Natural killer cell (primary cell): ENCODE results near the gene GFRA4. TPM values are rescaled to one million over a fixed set of nuclear protein-coding genes. Genes with fewer than 3 reads are reported as not detected.

Source experiments
- ATAC-seq, 3 donors: fragments of 150-1000 bp in 2 of 3; fragments of 200-7000 bp in 1 of 3; cut with Tn5 transposase; 1 replicate in 1 of 3; 2 replicates in 2 of 3; pipeline ENCODE4 v1.10.0; 2021; ENCODE audit warnings: mild to moderate bottlenecking in 2 of 3, moderate library complexity in 2 of 3
- DNase-seq, 2 donors: peaks; one replicate each; pipeline versions ENCODE4 v3.0.0 to v3.0.0-alpha.2; 2013 to 2021; ENCODE audit warnings: mixed read lengths in 1 of 2
- H3K27ac ChIP-seq: one replicate; pipeline ENCODE4 v1.5.1; 2013; ENCODE audit warnings: mild to moderate bottlenecking, low read length
- H3K27me3 ChIP-seq: one replicate; pipeline ENCODE4 v1.6.1; 2013; ENCODE audit warnings: low read length; ENCODE audit not compliant: control insufficient read depth, insufficient read depth
- H3K36me3 ChIP-seq: one replicate; pipeline ENCODE4 v1.6.1; 2013; ENCODE audit warnings: low read length; ENCODE audit not compliant: control insufficient read depth, insufficient read depth
- H3K4me1 ChIP-seq: one replicate; pipeline ENCODE4 v1.6.1; 2013; ENCODE audit warnings: low read length; ENCODE audit not compliant: control insufficient read depth, insufficient read depth
- H3K4me3 ChIP-seq: one replicate; pipeline ENCODE4 v1.5.1; 2013; ENCODE audit warnings: low read length
- H3K9me3 ChIP-seq: one replicate; pipeline ENCODE4 v1.6.1; 2013; ENCODE audit warnings: low read length; ENCODE audit not compliant: control insufficient read depth, insufficient read depth
- H3K27ac Mint-ChIP-seq, 2 donors: one replicate each; pipeline ENCODE4 v1.8.0; 2022; ENCODE audit warnings: mild to moderate bottlenecking in 2 of 2, mixed read lengths in 2 of 2, moderate library complexity in 1 of 2
- H3K27me3 Mint-ChIP-seq, 2 donors: one replicate each; pipeline ENCODE4 v1.8.0; 2022; ENCODE audit warnings: low read depth in 2 of 2, mixed read lengths in 2 of 2
- H3K36me3 Mint-ChIP-seq: one replicate; pipeline ENCODE4 v1.8.0; 2022; ENCODE audit warnings: mixed read lengths
- H3K4me1 Mint-ChIP-seq, 2 donors: one replicate each; pipeline ENCODE4 v1.8.0; 2022; ENCODE audit warnings: mixed read lengths in 2 of 2
- H3K4me3 Mint-ChIP-seq: one replicate; pipeline ENCODE4 v1.8.0; 2022; ENCODE audit warnings: mild to moderate bottlenecking, moderate library complexity, mixed read lengths
- H3K9me3 Mint-ChIP-seq, 2 donors: one replicate each; pipeline ENCODE4 v1.8.0; 2022; ENCODE audit warnings: mixed read lengths in 2 of 2
- WGBS: methylation state at CpG from one replicate; pipeline ENCODE4 v1.1.7; 2013; ENCODE audit warnings: missing lambda C conversion rate; ENCODE audit not compliant: insufficient coverage; 5-methylcytosine and 5-hydroxymethylcytosine counted together
- intact Hi-C: fragments of 100-400 bp; cut with micrococcal nuclease; formaldehyde crosslinking; loops from one replicate; pipeline ENCODE4 v1.14.2; 2022
- total RNA-seq, 4 donors: library from RNA; stranded (reverse); fragments of 120-200 nt in 1 of 4; gene quantifications; one replicate each; pipeline versions ENCODE4 v1.2.3 to v1.2.4, GENCODE V29; 2013 to 2022
- TF ChIP-seq, protein P1 (sequence below): fragments of 200-600 bp; IDR thresholded peaks from one replicate; pipeline ENCODE4 v1.8.0; 2022; ENCODE audit warnings: antibody characterized with exemption

Gene GFRA4
- total RNA-seq, 3 donors from 2014 or later (not counting 1 experiment from before 2014, with no cell fraction given), result not detected

DNA sequence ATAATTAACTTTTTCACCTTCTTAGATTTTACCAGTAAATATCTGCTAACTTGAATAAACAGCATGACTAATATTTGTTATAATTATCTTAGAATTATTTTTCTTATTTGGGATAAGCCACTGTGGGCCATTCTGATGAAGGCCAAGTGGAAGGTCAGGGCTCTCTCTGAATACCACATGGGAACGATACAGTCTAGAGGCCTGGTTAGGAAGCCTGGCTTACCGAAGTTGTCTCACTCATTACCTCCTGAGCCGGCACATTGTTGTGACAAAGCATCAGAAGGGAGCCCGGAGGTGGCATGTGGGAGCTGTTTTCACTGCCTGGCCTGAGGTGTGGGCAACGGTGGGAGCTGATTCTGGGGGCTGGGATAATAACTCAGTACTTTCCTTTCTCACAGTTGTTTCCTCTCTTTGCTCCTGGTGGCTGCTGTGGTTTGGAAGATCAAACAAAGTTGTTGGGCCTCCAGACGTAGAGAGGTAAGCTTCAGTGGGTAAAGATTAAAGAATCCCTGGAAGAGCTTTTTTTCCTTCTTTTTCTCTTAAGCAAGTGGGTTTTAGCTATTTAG lies 29.2 kb downstream of the GFRA4 start:
- DNase-seq (no peak), ATAC-seq (no peak)
- TF ChIP-seq, protein P1, sequence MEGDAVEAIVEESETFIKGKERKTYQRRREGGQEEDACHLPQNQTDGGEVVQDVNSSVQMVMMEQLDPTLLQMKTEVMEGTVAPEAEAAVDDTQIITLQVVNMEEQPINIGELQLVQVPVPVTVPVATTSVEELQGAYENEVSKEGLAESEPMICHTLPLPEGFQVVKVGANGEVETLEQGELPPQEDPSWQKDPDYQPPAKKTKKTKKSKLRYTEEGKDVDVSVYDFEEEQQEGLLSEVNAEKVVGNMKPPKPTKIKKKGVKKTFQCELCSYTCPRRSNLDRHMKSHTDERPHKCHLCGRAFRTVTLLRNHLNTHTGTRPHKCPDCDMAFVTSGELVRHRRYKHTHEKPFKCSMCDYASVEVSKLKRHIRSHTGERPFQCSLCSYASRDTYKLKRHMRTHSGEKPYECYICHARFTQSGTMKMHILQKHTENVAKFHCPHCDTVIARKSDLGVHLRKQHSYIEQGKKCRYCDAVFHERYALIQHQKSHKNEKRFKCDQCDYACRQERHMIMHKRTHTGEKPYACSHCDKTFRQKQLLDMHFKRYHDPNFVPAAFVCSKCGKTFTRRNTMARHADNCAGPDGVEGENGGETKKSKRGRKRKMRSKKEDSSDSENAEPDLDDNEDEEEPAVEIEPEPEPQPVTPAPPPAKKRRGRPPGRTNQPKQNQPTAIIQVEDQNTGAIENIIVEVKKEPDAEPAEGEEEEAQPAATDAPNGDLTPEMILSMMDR, result no peak
- H3K27me3 Mint-ChIP-seq, result no peaks in the 10 kb centered on the region
- Histone ChIP-seq H3K9me3 (no peaks in the 10 kb centered on the region), H3K4me3 (no peak overlapping the region), H3K27me3 (no peaks in the 10 kb centered on the region), H3K36me3 (peaks cover 4% of the 10 kb centered on the region), H3K27ac (no peak overlapping the region), H3K4me1 (no peaks in the 10 kb centered on the region)
- no peak overlapping the region for H3K4me3 Mint-ChIP-seq
- H3K4me1 Mint-ChIP-seq, result no peaks in the 10 kb centered on the region
- WGBS, result 73% methylated on average over 5 of the region's 6 CpGs
- intact Hi-C loops, result no loop called here
- no peak overlapping the region for H3K27ac Mint-ChIP-seq
- H3K9me3 Mint-ChIP-seq, result no peaks in the 10 kb centered on the region
- H3K36me3 Mint-ChIP-seq, result peaks cover 6% of the 10 kb centered on the region

- DNase-seq (no peak), ATAC-seq (no peak)
- peaks cover 8% of the 10 kb centered on the region for H3K36me3 Mint-ChIP-seq
- WGBS, result 90% methylated on average over 7 of the region's 7 CpGs
- H3K27me3 Mint-ChIP-seq, result no peaks in the 10 kb centered on the region
- TF ChIP-seq, protein P1, result no peak
- H3K27me3 ChIP-seq, result no peaks in the 10 kb centered on the region
- H3K4me3 ChIP-seq, result no peak overlapping the region
- H3K4me1 ChIP-seq, result no peaks in the 10 kb centered on the region
- H3K27ac ChIP-seq, result no peak overlapping the region
- H3K27ac Mint-ChIP-seq, result no peak overlapping the region
- H3K9me3 ChIP-seq, result no peaks in the 10 kb centered on the region
- no peaks in the 10 kb centered on the region for H3K4me1 Mint-ChIP-seq
- H3K36me3 ChIP-seq, result peaks cover 2% of the 10 kb centered on the region
- H3K9me3 Mint-ChIP-seq, result no peaks in the 10 kb centered on the region
- no peak overlapping the region for H3K4me3 Mint-ChIP-seq
- intact Hi-C loops, result no loop called here
Observed at GRCh38 chr20:3632311-3633004, 30.7 kb downstream of the GFRA4 start.

GRCh38 chr20:3631534-3631933 lies 31.7 kb downstream of the GFRA4 start:
- H3K4me3 ChIP-seq, result no peak overlapping the region
- no peaks in the 10 kb centered on the region for H3K4me1 ChIP-seq
- Mint-ChIP-seq H3K4me1 (no peaks in the 10 kb centered on the region), H3K9me3 (no peaks in the 10 kb centered on the region), H3K27ac (no peak overlapping the region), H3K4me3 (no peak overlapping the region), H3K36me3 (peaks cover 15% of the 10 kb centered on the region), H3K27me3 (no peaks in the 10 kb centered on the region)
- ATAC-seq (no peak), DNase-seq (no peak)
- peaks cover 2% of the 10 kb centered on the region for H3K36me3 ChIP-seq
- H3K27ac ChIP-seq, result no peak overlapping the region
- no peaks in the 10 kb centered on the region for H3K27me3 ChIP-seq
- intact Hi-C loops, result no loop called here
- WGBS, result 100% methylated on average over 5 of the region's 5 CpGs
- H3K9me3 ChIP-seq, result no peaks in the 10 kb centered on the region
- TF ChIP-seq, protein P1, result no peak

- no peak overlapping the region for H3K4me3 Mint-ChIP-seq
- no peaks in the 10 kb centered on the region for H3K4me1 Mint-ChIP-seq
- peaks cover 4% of the 10 kb centered on the region for H3K36me3 ChIP-seq
- no peaks in the 10 kb centered on the region for H3K27me3 Mint-ChIP-seq
- TF ChIP-seq, protein P1, result no peak
- no peaks in the 10 kb centered on the region for H3K9me3 Mint-ChIP-seq
- 95% methylated on average over 7 of the region's 8 CpGs for WGBS
- no peak overlapping the region for H3K27ac Mint-ChIP-seq
- intact Hi-C loops, result no loop called here
- H3K4me3 ChIP-seq, result no peak overlapping the region
- ATAC-seq (no peak), DNase-seq (no peak)
- H3K9me3 ChIP-seq, result no peaks in the 10 kb centered on the region
- no peak overlapping the region for H3K27ac ChIP-seq
- H3K36me3 Mint-ChIP-seq, result peaks cover 15% of the 10 kb centered on the region
- no peaks in the 10 kb centered on the region for H3K27me3 ChIP-seq
- H3K4me1 ChIP-seq, result no peaks in the 10 kb centered on the region
Observed at GRCh38 chr20:3630429-3630828, 32.8 kb downstream of the GFRA4 start.
